Right hindlimb (tissue), 1 donor: Measurements from ENCODE around the gene NRF1.
A peak's percentile ranks its signal among the peaks of the same experiment; 100 is the strongest.
"Not testable (repeated sequence)": the region's sequence is repeated elsewhere in the genome, so short reads cannot be mapped to it uniquely, and the experiment has no call there.

Experiments
- DNase-seq: peaks from one replicate; pipeline ENCODE4 v3.0.0-alpha.2; 2018

The NRF1 gene

GRCh38 chr7:129650056-129650758 lies 38.7 kb downstream of the NRF1 start:
- DNase-seq = no peak

GRCh38 chr7:129652914-129653313 lies 41.4 kb downstream of the NRF1 start:
- DNase-seq = no peak

DNA sequence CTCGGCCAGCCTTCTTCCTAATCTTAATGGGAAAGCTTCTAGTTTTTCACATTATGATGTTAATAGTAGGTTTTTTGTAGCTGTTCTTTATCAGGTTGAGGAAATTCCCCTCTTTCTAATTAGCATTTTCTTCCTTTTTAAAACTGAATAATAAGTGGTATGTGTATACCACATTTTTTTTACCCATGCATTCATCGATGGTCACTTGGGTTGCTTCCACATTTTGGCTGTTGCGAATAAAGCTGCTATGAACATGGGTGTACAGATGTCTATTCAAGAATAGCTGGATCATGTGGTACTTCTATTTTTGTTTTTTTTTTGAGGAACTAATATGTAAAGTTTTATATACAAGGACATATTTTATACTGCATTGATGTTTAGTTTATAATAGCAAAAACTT lies 44.3 kb downstream of the NRF1 start:
- DNase-seq = no peak

DNA sequence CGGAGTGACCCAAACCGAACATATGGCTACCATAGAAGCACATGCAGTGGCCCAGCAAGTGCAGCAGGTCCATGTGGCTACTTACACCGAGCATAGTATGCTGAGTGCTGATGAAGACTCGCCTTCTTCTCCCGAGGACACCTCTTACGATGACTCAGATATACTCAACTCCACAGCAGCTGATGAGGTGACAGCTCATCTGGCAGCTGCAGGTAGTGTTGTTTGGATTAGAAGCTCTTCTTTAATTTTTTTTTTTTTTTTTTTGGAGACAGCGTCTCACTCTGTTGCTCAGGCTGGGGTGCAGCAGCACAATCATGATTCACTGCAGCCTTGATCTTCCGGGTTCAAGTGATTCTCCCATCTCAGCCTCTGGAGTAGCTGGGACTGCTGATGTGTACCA lies 45.8 kb downstream of the NRF1 start:
- DNase-seq = no peak

DNA sequence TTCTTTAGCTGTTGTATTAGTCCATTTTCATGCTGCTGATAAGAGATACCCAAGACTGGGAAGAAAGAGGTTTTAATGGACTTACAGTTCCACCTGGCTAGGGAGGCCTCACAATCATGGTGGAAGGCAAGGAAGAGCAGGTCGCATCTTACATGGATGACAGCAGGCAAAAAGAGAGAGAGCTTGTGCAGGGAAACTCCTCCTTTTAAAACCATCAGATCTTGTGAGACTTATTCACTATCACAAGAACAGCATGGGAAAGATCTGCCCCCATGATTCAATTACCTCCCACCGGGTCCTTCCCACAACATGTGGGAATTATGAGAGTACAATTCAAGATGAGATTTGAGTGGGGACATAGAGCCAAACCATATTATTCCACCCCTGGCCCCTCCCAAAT lies 48.4 kb downstream of the NRF1 start:
- not testable (repeated sequence) for DNase-seq

- no peak for DNase-seq
These were observed 50.2 kb downstream of the NRF1 start for GRCh38 chr7:129661645-129662182.

DNA sequence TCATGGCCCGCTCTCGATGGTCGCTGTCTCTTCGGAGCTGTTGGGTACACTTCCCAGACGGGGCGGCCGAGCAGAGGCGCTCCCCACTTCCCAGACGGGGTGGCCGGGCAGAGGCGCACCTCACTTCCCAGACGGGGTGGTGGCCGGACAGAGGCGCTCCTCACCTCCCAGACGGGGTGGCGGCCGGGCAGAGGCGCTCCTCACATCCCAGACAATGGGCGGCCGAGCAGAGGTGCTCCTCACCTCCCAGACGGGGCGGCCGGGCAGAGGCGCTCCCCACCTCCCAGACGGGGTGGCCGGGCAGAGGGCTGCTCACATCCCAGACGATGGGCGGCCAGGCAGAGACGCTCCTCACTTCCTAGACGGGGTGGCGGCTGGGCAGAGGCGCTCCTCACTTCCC lies 51.7 kb downstream of the NRF1 start:
- DNase-seq = not testable (repeated sequence)

GRCh38 chr7:129664029-129665012 lies 52.8 kb downstream of the NRF1 start:
- no peak for DNase-seq

DNA sequence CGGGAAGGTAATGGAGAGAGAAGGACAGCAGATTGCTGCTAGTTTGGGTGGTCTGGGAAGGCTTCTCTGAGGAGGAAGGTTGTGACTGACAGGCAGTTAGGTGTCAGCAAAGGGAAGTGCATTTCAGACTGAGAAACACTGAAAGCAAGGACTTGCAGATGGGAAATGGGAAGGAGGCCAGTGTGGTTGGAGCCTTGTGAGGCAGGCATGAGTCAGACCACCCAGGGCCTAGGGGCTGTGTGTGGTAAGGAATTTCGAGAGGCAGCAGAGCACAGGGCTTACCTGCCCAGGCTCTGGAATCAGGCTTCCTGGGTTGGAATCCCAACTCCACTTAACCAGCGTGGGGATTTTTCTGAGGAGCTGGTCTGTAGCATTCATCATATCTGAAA lies 53.5 kb downstream of the NRF1 start:
- peak; percentile 30 for DNase-seq

GRCh38 chr7:129667116-129667515 lies 55.6 kb downstream of the NRF1 start:
- no peak for DNase-seq

GRCh38 chr7:129667551-129667950 lies 56.0 kb downstream of the NRF1 start:
- DNase-seq = no peak

DNA sequence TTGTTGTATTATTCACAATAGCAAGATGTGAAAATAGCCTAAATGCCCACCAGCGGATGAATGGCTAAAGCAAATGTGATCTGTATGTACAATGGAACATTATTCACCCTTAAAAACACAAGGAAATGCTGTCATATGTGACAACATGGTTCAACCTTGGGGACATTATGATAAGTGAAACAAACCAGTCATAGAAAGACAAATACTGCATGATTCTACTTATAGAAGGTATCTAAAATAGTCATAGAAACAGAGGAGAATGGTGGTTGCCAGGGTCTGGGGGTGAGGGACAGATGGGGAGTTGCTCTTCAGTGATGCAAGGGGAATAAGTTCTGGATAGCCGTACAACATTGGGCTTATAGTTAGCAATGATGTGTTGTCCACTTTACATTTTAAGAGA lies 58.4 kb downstream of the NRF1 start:
- no peak for DNase-seq

DNA sequence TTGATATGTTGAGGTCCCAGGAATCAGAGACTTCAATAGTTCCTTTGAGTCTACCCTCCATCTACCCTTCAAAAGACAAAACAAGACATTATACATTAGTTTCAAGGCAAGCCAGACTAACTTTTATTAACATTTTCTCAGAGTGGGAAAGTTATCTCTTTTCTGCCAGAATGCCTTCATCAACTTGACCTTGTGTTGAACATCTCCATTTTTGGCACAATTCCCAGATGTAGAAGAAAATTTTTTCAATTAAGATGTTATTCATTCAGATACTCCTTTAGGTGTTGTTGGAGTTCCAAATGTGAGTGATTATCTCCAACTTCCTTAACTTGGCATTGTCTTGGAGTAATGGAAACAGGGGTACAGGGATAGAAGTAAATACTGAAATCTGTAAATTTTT lies 59.1 kb downstream of the NRF1 start:
- DNase-seq = no peak

- DNase-seq = peak; percentile 54
These were observed 59.7 kb downstream of the NRF1 start for GRCh38 chr7:129671266-129671665.

GRCh38 chr7:129674475-129674874 lies 63.0 kb downstream of the NRF1 start:
- DNase-seq = not testable (repeated sequence)

GRCh38 chr7:129675521-129675920 lies 64.0 kb downstream of the NRF1 start:
- no peak for DNase-seq

GRCh38 chr7:129676017-129676897 lies 64.7 kb downstream of the NRF1 start:
- DNase-seq = no peak

DNA sequence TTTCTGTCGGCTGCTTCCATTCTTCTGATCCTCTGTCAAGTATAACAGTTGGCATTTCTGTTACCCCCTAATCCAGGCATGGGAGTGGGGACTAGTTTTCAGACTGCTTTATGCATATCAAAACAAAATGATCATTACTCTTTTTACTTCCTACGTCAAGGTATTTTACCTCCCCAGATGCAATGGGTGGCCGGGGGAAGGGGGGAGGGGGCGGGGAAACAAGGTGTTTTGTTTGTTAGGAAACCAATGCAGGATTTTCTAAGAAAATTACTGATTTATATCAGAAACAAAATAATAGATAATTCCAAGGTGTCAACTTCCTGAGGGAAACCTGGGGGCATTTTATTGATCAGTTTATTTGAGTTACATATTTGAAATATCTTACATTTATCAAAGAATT lies 66.3 kb downstream of the NRF1 start:
- no peak for DNase-seq

DNA sequence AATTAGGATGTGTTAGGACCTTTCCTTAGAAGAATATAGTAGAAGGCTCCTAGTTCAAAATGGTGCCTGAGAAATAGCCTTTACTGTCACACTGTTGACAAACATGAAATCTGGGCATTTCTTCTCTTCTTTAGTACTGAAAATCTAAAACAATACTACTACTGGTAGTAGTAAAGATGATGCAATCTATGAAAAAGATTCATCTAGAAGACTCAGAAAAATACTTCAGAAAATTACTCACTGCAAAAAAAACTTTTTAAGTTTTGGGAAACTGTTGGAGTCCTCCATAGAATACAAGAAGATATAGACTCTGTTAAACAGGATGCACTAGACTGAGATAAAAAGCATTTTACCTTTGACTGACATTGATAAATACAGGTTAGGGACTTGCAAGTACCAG lies 67.1 kb downstream of the NRF1 start:
- no peak for DNase-seq

DNA sequence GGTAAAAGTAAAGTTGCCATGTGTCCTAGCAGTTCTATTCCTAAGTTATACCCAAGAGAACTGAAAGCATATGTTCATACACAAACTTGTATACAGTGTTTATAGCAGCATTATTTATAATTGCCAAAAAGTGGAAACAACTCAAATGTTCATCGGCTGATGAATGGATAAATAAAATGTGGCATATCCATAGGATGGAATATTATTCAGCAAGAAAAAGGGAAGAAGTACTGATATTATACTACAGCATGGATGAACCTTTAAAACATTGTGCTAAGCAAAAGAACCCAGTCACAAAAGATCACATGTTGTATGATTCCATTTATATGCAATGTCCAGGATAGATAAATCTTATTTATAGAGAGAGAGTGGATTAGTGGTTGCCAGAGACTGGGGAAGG lies 68.9 kb downstream of the NRF1 start:
- DNase-seq = no peak

DNA sequence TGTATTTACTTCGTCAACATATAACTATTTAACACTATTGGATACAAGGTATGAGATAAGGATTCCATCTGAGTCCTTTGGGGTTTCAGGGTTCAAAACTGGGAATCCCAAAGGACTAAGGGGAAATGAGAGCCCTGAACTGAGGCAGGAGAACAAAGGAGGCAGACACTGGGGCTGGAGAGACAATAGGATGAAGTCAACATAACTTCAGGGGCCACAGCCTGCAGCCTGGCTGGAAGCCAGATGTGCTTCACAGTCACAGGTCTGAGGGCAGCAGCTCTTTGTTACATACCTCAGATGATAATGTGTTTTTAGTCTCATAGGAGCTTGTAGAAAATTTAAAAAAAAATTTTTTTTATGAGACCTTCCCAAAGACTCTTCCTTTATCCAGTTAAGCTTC lies 73.3 kb downstream of the NRF1 start:
- peak; percentile 22 for DNase-seq

DNA sequence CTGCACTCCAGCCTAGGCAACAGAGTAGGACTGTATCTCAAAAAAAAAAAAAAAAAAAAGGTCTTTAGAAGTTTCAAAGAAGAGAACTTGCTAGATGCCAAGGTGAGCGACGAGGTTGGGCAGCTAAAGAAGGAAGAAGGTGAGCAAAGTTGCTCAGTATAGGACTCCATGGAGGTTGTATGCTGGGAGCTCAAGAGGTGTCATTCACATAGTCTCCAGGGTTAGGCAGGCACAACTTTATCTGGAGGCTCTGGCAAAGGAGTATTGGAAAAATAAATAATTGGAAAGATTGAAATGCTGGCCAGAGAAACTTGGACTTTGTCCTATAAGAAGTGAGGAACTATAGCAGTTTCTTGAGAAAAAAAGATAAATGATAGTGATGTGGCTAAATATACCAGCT lies 74.5 kb downstream of the NRF1 start:
- DNase-seq = no peak
